Activated CD4-positive, alpha-beta T cell treated with anti-CD3 and anti-CD28 coated beads, Interleukin-2, amount 50 U/mL, for 4 hours (primary cell): ENCODE data around the gene TRIM10.
"Not testable (repeated sequence)": the region's sequence is repeated elsewhere in the genome, so short reads cannot be mapped to it uniquely, and the experiment has no call there.

ENCODE experiments used
- DNase-seq, 2 experiments: peaks; one replicate each; pipeline ENCODE4 v3.0.0-alpha.2; 2020

The TRIM10 gene

GRCh38 chr6:30127238-30128093, 33.5 kb downstream of the TRIM10 start:
- DNase-seq: no peak

GRCh38 chr6:30122515-30122914, 38.5 kb downstream of the TRIM10 start:
- no peak for DNase-seq

- DNase-seq: no peak
Observed at GRCh38 chr6:30121446-30122366, 39.3 kb downstream of the TRIM10 start.

GRCh38 chr6:30118691-30119090, 42.3 kb downstream of the TRIM10 start:
- not testable (repeated sequence) for DNase-seq

GRCh38 chr6:30116724-30117123, 44.3 kb downstream of the TRIM10 start:
- no peak for DNase-seq

- DNase-seq: no peak
Observed at GRCh38 chr6:30113841-30114240, 47.2 kb downstream of the TRIM10 start.

- no peak for DNase-seq
Observed at GRCh38 chr6:30113003-30113759, 47.8 kb downstream of the TRIM10 start, which contains the start of gene TRIM31. Gene TRIM31, minus strand, starts transcription at chr6:30113090. Its CDS starts 285 bp downstream, at chr6:30112805.

- DNase-seq: no peak
Observed at GRCh38 chr6:30112402-30112994, 48.5 kb downstream of the TRIM10 start.

- DNase-seq: no peak
Observed at GRCh38 chr6:30111266-30111856, 49.6 kb downstream of the TRIM10 start.

GRCh38 chr6:30104661-30105060, 56.4 kb downstream of the TRIM10 start:
- no peak for DNase-seq

- no peak for DNase-seq
Observed at GRCh38 chr6:30103872-30104179, 57.2 kb downstream of the TRIM10 start.

GRCh38 chr6:30102970-30103871, 57.8 kb downstream of the TRIM10 start:
- peak; percentile 79 to 82 for DNase-seq

GRCh38 chr6:30102414-30102969, 58.5 kb downstream of the TRIM10 start:
- no peak for DNase-seq
